ENCODE data around the gene STXBP1. TPM values are rescaled to one million over a fixed set of nuclear protein-coding genes. Genes with fewer than 3 reads are reported as not detected.

The STXBP1 gene
- total and polyA plus RNA-seq, 2 experiments from 2014 or later = 27.0 to 95.5 TPM

- Histone ChIP-seq H3K4me3 (no peak overlapping the region), H3K27me3 (no peaks in the 10 kb centered on the region), H3K36me3 (peaks cover 4% of the 10 kb centered on the region), H3K4me1 (ENCODE audit: low read depth) (no peaks in the 10 kb centered on the region), H3K9me3 (ENCODE audit: low read depth) (no peaks in the 10 kb centered on the region), H3K27ac (no peak overlapping the region)
- no peak for DNase-seq (ENCODE audit: low read depth in 1 of 2, low spot score in 1 of 2)
- no peak for TF ChIP-seq CTCF (IDR thresholded peaks at IDR 0.05; ENCODE audit: low read depth, low read length)
Observed at GRCh38 chr9:127686461-127687393, 74.7 kb downstream of the STXBP1 start.

- H3K27me3 ChIP-seq = no peaks in the 10 kb centered on the region
- TF ChIP-seq CTCF (IDR thresholded peaks at IDR 0.05; ENCODE audit: low read depth, low read length) = no peak
- no peaks in the 10 kb centered on the region for H3K4me1 ChIP-seq (ENCODE audit: low read depth)
- H3K4me3 ChIP-seq = no peak overlapping the region
- no peak for DNase-seq (ENCODE audit: low read depth in 1 of 2, low spot score in 1 of 2)
- no peaks in the 10 kb centered on the region for H3K9me3 ChIP-seq (ENCODE audit: low read depth)
- H3K27ac ChIP-seq = no peak overlapping the region
- H3K36me3 ChIP-seq = peaks cover 4% of the 10 kb centered on the region
Observed at GRCh38 chr9:127689329-127690000, 77.4 kb downstream of the STXBP1 start.

GRCh38 chr9:127690735-127691134 is 78.7 kb downstream of the STXBP1 start:
- H3K9me3 ChIP-seq (ENCODE audit: low read depth) = no peaks in the 10 kb centered on the region
- H3K27ac ChIP-seq = no peak overlapping the region
- DNase-seq (ENCODE audit: low read depth in 1 of 2, low spot score in 1 of 2) = no peak
- H3K4me1 ChIP-seq (ENCODE audit: low read depth) = no peaks in the 10 kb centered on the region
- no peak for TF ChIP-seq CTCF (IDR thresholded peaks at IDR 0.05; ENCODE audit: low read depth, low read length)
- no peaks in the 10 kb centered on the region for H3K27me3 ChIP-seq
- H3K36me3 ChIP-seq = peaks cover 4% of the 10 kb centered on the region
- no peak overlapping the region for H3K4me3 ChIP-seq

GRCh38 chr9:127692071-127692470 is 80.0 kb downstream of the STXBP1 start:
- Histone ChIP-seq H3K4me3 (no peak overlapping the region), H3K36me3 (peaks cover 4% of the 10 kb centered on the region), H3K27ac (no peak overlapping the region), H3K9me3 (ENCODE audit: low read depth) (no peaks in the 10 kb centered on the region), H3K4me1 (ENCODE audit: low read depth) (no peaks in the 10 kb centered on the region), H3K27me3 (no peaks in the 10 kb centered on the region)
- DNase-seq (ENCODE audit: low read depth in 1 of 2, low spot score in 1 of 2) = no peak
- TF ChIP-seq CTCF (IDR thresholded peaks at IDR 0.05; ENCODE audit: low read depth, low read length) = no peak

GRCh38 chr9:127693143-127693542 is 81.1 kb downstream of the STXBP1 start:
- Histone ChIP-seq H3K9me3 (ENCODE audit: low read depth) (no peaks in the 10 kb centered on the region), H3K27me3 (no peaks in the 10 kb centered on the region), H3K4me1 (ENCODE audit: low read depth) (no peaks in the 10 kb centered on the region), H3K27ac (no peak overlapping the region), H3K4me3 (no peak overlapping the region), H3K36me3 (peaks cover 4% of the 10 kb centered on the region)
- TF ChIP-seq CTCF (IDR thresholded peaks at IDR 0.05; ENCODE audit: low read depth, low read length) = no peak
- DNase-seq (ENCODE audit: low read depth in 1 of 2, low spot score in 1 of 2) = no peak
